SK-N-MC (cell line): ENCODE results near the gene ABLIM3.

Experiments
- DNase-seq: peaks from one replicate; pipeline ENCODE4 v3.0.0-alpha.2; 2011; ENCODE audit warnings: low read depth, low spot score
- H3K27ac ChIP-seq: fragments of 200-600 bp; sonication (generic); 2 replicates; pipeline ENCODE4 v1.5.1; 2016; ENCODE audit warnings: mixed run types
- H3K36me3 ChIP-seq: fragments of 200-600 bp; sonication (generic); 2 replicates; pipeline ENCODE4 v1.6.1; 2017; ENCODE audit warnings: antibody characterized with exemption, low read length, mixed read lengths; ENCODE audit not compliant: insufficient read depth
- H3K4me3 ChIP-seq: fragments of 200-600 bp; sonication (generic); 2 replicates; pipeline ENCODE4 v1.5.1; 2016
- H3K9ac ChIP-seq: fragments of 200-600 bp; sonication (generic); 2 replicates; pipeline ENCODE4 v1.8.0; 2017; ENCODE audit warnings: mixed run types, mixed read lengths; ENCODE audit not compliant: insufficient read length
- H3K9me3 ChIP-seq: fragments of 200-600 bp; sonication (generic); 2 replicates; pipeline ENCODE4 v1.6.1; 2017; ENCODE audit warnings: low read depth, mild to moderate bottlenecking, antibody characterized with exemption, low read length, moderate library complexity, mixed read lengths
- EZH2 ChIP-seq: fragments of 200-600 bp; sonication (generic); IDR thresholded peaks from one replicate; pipeline ENCODE4 v1.6.1; 2017; ENCODE audit warnings: antibody characterized with exemption
- FOXP2 ChIP-seq: optimal IDR thresholded peaks from 2 replicates; pipeline ENCODE3; 2011; ENCODE audit warnings: mild to moderate bottlenecking, moderate library complexity; ENCODE audit not compliant: insufficient read depth; ENCODE audit errors: extremely low read length, control extremely low read depth
- POLR2AphosphoS5 ChIP-seq: IDR thresholded peaks from 2 replicates; pipeline ENCODE4 v1.6.1; 2012; ENCODE audit warnings: mild to moderate bottlenecking, low read depth, low read length, borderline replicate concordance

The ABLIM3 gene

DNA sequence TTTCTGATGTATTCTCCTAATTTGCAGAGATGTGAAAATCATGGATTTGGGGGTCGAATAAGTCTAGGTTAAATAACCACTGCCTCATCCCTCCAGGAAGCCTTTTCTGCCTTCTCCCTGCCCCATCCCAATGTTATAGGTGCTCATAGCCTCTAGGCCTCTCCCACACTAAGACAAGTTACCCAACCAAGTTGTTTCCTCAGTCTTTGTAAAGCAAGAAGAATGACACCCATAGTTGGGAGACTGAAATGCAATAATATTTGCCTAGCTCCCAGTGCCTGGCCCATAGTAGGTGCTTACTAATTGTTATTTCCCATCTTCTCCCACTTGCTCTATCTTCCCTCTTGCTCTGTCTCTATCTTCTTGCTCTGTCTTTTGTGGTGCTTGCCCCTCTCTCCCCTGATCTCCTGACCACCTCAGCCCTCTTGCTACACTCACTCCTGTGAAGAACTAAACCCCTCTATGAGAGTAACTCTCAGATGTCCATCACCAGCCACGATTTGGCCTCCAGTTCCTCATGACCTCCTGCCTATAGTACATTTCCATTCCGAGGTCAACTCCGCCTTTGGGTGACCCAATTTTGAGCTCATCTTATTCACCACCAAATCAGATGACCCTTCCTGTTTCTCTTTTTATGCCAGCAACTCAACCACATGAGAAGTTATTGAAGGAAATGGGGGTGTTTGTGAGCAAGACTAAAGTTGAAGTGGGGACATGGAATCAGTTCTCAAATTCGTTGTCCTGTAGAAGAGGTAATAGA, 137.3 kb downstream of the ABLIM3 start:
- Histone ChIP-seq H3K9me3 (no peaks in the 10 kb centered on the region), H3K9ac (no peak overlapping the region), H3K27ac (no peak overlapping the region), H3K36me3 (no peaks in the 10 kb centered on the region), H3K4me3 (no peak overlapping the region)
- TF ChIP-seq POLR2AphosphoS5 (no peak), FOXP2 (no peak), EZH2 (no peak)
- DNase-seq = no peak

GRCh38 chr5:149279661-149280060, 138.4 kb downstream of the ABLIM3 start:
- Histone ChIP-seq H3K27ac (no peak overlapping the region), H3K9ac (no peak overlapping the region), H3K9me3 (no peaks in the 10 kb centered on the region), H3K4me3 (no peak overlapping the region), H3K36me3 (no peaks in the 10 kb centered on the region)
- no peak for DNase-seq
- TF ChIP-seq FOXP2 = no peak
- TF ChIP-seq POLR2AphosphoS5 = no peak
- no peak for TF ChIP-seq EZH2

DNA sequence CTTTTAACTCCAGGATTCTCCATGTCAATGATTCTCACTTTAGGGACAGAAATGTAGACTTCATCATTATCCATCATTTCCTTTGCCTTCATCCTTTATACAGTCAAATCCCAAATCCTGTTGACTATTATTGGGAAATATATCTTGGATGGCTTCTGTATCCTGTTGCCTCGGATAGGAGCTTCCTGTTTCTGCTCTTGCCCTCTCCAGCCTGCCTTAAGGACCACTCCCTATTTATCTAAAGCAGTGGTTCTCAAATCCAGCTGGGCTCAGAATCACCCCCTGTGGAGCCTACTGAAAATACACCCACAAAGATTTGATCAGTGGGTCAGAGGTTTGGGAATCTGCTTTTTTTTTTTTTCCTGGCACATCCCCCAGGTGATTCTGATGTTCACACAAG, 138.8 kb downstream of the ABLIM3 start:
- Histone ChIP-seq H3K9me3 (no peaks in the 10 kb centered on the region), H3K9ac (no peak overlapping the region), H3K36me3 (no peaks in the 10 kb centered on the region), H3K27ac (no peak overlapping the region), H3K4me3 (no peak overlapping the region)
- TF ChIP-seq FOXP2 (no peak), POLR2AphosphoS5 (no peak), EZH2 (no peak)
- no peak for DNase-seq

GRCh38 chr5:149280802-149281201, 139.5 kb downstream of the ABLIM3 start:
- DNase-seq = no peak
- H3K27ac ChIP-seq = no peak overlapping the region
- no peak overlapping the region for H3K4me3 ChIP-seq
- H3K9me3 ChIP-seq = no peaks in the 10 kb centered on the region
- H3K9ac ChIP-seq = no peak overlapping the region
- TF ChIP-seq EZH2 (no peak), POLR2AphosphoS5 (no peak), FOXP2 (no peak)
- no peaks in the 10 kb centered on the region for H3K36me3 ChIP-seq

DNA sequence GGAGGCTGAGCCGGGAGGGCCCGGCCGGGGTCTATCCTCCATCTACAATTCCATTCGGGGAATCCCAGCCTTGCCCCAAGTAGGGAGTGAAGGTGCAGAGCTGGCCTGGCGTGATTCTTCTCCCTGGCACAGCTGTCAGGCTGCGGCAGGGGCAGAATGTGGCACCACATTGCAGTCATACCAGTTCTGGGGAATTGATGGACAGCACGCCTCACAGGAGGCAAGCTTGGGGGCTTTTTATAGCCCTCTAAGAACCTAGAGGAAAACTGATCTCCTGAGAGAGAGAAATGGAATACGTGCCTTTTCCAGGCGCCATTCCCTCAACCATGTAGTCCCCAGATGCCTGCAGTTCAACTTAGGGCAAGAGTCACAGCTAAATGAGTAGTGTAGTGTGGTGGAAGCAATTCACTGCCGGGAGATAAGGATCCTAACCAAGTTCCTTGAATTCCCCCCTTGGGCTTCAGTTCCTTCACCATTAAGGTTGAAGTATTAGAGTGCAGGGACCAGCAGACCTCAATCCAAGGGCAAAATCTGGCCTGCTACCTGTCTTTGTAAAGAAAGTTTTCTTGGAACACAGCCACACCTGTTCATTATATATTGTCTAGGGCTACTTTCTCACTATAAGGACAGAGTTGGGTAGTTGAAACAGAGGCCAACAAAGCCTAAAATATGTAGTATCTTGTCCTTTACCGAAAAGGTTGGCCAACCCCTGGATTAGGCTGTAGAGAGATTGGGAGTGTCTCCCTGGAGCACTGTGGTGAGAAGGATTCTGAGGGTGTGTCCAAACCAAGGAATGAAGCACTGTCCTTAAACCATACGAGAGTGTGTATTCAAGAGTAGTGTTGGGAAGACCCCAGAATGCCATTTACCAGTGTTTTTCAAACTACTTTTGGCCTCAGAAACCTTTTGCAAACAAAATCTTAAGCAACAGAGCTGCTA, 141.0 kb downstream of the ABLIM3 start:
- no peak for TF ChIP-seq FOXP2
- peak; percentile 17 for TF ChIP-seq EZH2
- DNase-seq = no peak
- no peak overlapping the region for H3K27ac ChIP-seq
- no peak overlapping the region for H3K9ac ChIP-seq
- no peak overlapping the region for H3K4me3 ChIP-seq
- H3K36me3 ChIP-seq = no peaks in the 10 kb centered on the region
- no peaks in the 10 kb centered on the region for H3K9me3 ChIP-seq

- no peaks in the 10 kb centered on the region for H3K36me3 ChIP-seq
- H3K4me3 ChIP-seq = no peak overlapping the region
- DNase-seq = no peak
- no peak overlapping the region for H3K9ac ChIP-seq
- H3K9me3 ChIP-seq = no peaks in the 10 kb centered on the region
- H3K27ac ChIP-seq = no peak overlapping the region
- TF ChIP-seq FOXP2 = no peak
Observed at GRCh38 chr5:149282966-149283332, 141.7 kb downstream of the ABLIM3 start.

DNA sequence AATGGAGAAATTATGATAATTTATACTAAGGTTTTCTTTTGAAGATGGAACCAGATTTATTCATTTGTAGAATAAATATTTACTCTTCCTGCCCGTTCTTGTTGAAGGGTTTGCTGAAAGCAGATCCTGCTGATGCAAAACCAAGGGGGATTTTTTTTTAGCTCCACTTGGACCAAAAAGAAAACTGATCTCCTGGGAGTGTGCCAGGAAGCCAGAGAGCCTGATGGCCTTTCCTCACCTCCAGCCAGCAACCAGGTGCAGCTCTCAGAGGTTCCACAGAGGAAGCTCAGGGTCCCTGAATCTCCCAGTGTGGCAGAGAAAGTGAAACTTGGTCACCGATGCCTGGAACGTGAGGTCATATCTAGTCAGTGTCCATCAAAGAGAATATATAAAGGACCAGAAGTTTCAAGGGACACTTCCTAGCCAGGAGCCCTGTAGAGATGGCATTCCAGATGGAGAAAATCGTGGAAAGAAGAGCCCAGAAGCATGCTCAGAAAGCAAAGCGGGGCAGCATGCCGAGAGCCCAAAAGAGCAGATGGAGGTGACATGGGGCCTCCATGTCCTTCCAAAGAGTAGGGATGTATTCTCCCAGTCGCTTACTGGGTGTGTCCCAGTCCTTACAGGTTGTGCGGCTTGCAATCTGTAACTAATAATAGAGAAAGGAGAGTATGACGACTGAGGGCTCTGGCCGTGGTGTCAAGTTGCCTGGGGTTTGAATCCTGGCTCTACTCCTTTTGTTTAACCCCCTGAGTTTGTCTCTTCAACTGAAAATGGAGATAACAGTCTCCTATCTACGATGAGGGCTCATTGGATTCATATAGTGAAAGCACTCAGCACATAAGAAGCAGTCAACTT, 142.6 kb downstream of the ABLIM3 start:
- no peak overlapping the region for H3K9ac ChIP-seq
- DNase-seq = no peak
- TF ChIP-seq POLR2AphosphoS5 (no peak), FOXP2 (no peak), EZH2 (no peak)
- no peak overlapping the region for H3K27ac ChIP-seq
- no peaks in the 10 kb centered on the region for H3K36me3 ChIP-seq
- H3K4me3 ChIP-seq = no peak overlapping the region
- H3K9me3 ChIP-seq = no peaks in the 10 kb centered on the region

- H3K9me3 ChIP-seq = no peaks in the 10 kb centered on the region
- no peak for DNase-seq
- H3K27ac ChIP-seq = no peak overlapping the region
- TF ChIP-seq POLR2AphosphoS5 (no peak), EZH2 (no peak), FOXP2 (no peak)
- no peaks in the 10 kb centered on the region for H3K36me3 ChIP-seq
- no peak overlapping the region for H3K4me3 ChIP-seq
- H3K9ac ChIP-seq = no peak overlapping the region
Observed at GRCh38 chr5:149284501-149284900, 143.2 kb downstream of the ABLIM3 start.
